ENCODE measurements around the gene RBM28.

RBM28 gene

GRCh38 chr7:128359939-128360338 is 16.2 kb upstream of the RBM28 start:
- Histone ChIP-seq H3K27me3 (no peaks in the 10 kb centered on the region), H3K9me3 (no peaks in the 10 kb centered on the region), H3K36me3 (peaks cover 32% of the 10 kb centered on the region), H3K4me3 (ENCODE audit: low read depth, low read length) (peak overlapping the region; percentile 74), H3K4me1 (peaks cover 65% of the 10 kb centered on the region)
- no peak for TF ChIP-seq CTCF (IDR thresholded peaks at IDR 0.05; ENCODE audit: low read depth, low read length)
- DNase-seq: no peak

- H3K4me1 ChIP-seq: peaks cover 63% of the 10 kb centered on the region
- H3K4me3 ChIP-seq (ENCODE audit: low read depth, low read length): peak overlapping the region; percentile 3; the same call in 1 of the 2 replicates
- H3K36me3 ChIP-seq: peaks cover 37% of the 10 kb centered on the region
- H3K27me3 ChIP-seq: no peaks in the 10 kb centered on the region
- no peak for TF ChIP-seq CTCF (IDR thresholded peaks at IDR 0.05; ENCODE audit: low read depth, low read length)
- H3K9me3 ChIP-seq: no peaks in the 10 kb centered on the region
- no peak for DNase-seq
Measured at GRCh38 chr7:128359336-128359735, 15.6 kb upstream of the RBM28 start.

- Histone ChIP-seq H3K36me3 (peaks cover 46% of the 10 kb centered on the region), H3K4me3 (ENCODE audit: low read depth, low read length) (no peak overlapping the region), H3K27me3 (no peaks in the 10 kb centered on the region), H3K9me3 (no peaks in the 10 kb centered on the region), H3K4me1 (peaks cover 65% of the 10 kb centered on the region)
- no peak for TF ChIP-seq CTCF (IDR thresholded peaks at IDR 0.05; ENCODE audit: low read depth, low read length)
- no peak for DNase-seq
Measured at GRCh38 chr7:128358233-128358632, 14.5 kb upstream of the RBM28 start.

- Histone ChIP-seq H3K36me3 (peaks cover 54% of the 10 kb centered on the region), H3K4me1 (peaks cover 57% of the 10 kb centered on the region), H3K4me3 (ENCODE audit: low read depth, low read length) (no peak overlapping the region; the same call in 1 of the 2 replicates), H3K9me3 (no peaks in the 10 kb centered on the region), H3K27me3 (no peaks in the 10 kb centered on the region)
- TF ChIP-seq CTCF (IDR thresholded peaks at IDR 0.05; ENCODE audit: low read depth, low read length): no peak
- peak; percentile 95 for DNase-seq
Measured at GRCh38 chr7:128357217-128357613, 13.5 kb upstream of the RBM28 start.

- H3K36me3 ChIP-seq: peaks cover 56% of the 10 kb centered on the region
- H3K27me3 ChIP-seq: no peaks in the 10 kb centered on the region
- H3K4me1 ChIP-seq: peaks cover 56% of the 10 kb centered on the region
- no peaks in the 10 kb centered on the region for H3K9me3 ChIP-seq
- H3K4me3 ChIP-seq (ENCODE audit: low read depth, low read length): peak overlapping the region; percentile 21; the same call in 1 of the 2 replicates
- DNase-seq: peak; percentile 82
- no peak for TF ChIP-seq CTCF (IDR thresholded peaks at IDR 0.05; ENCODE audit: low read depth, low read length)
Measured at GRCh38 chr7:128356546-128357216, 13.0 kb upstream of the RBM28 start.

- no peak for TF ChIP-seq CTCF (IDR thresholded peaks at IDR 0.05; ENCODE audit: low read depth, low read length)
- Histone ChIP-seq H3K4me1 (peaks cover 69% of the 10 kb centered on the region), H3K36me3 (peaks cover 61% of the 10 kb centered on the region), H3K9me3 (no peaks in the 10 kb centered on the region), H3K4me3 (ENCODE audit: low read depth, low read length) (no peak overlapping the region), H3K27me3 (no peaks in the 10 kb centered on the region)
- no peak for DNase-seq
Measured at GRCh38 chr7:128353610-128354009, 9.9 kb upstream of the RBM28 start.
